ENCODE data around the gene UBE2O.

The UBE2O gene

DNA sequence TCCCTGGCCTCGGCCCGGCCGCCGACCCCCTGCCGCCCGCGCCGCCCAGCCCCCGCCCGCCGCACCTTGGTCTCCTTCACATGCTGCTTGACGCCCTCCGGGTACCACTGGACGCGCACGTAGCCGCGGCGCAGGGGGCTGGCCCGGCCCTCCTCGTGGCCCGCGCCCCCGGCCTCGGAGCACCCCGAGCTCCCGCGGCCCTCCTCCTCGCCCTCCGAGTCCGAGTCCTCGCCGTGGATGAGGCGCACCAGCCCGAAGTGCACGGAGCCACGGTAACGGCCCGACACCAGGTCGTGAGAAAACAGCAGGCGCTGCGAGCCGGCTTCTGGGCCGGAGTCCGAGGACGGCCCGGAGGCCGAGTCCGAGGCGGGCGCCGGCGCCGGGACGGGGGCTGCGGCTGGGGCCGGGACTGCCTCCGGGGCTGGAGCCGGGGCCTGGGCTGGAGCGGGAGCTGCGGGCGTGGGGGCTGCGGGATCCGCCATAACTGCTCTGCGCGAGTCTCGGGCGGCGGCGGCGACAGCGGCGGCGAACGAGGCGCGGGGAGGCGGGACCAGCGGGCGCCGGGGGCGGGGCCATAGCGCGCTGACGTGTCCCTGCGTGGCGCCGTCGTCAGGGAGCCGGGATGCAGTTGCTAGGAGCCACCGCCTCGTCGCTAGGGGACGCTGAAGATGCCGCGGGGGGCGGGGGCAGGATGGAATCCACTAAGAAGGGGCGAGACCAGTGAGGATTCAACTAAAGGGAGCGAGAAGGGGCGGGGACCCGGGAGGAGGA lies at the start of gene UBE2O:
Gene UBE2O (minus strand): TSS at position 493 of the 771 bp plus-strand sequence. CDS start 11 bp downstream, at position 482.
- peak; percentile 84 for DNase-seq

DNA sequence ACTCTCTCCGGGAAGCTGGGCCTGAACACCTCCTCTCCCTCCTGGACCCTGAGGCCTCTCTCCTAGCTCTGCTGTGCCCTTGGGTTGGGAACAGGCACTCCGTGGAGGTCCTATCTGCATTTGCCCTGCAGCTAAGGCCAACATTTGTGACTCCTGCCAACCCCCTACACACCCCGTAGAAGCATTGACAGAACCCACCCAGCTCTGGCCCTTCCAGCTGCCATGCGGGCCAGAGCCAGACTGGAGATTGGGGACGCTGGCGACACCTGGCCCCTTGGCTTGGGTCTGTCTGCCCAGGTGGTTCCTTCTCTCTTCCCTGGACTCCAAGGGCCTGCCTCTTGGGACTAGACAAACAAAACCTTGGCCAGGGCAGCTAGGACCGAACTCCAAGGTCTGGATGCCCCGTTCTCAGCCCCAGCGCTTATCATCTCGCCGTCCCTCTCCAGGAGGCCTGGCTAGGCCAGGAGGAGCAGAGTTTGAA lies 48.9 kb upstream of the UBE2O start:
- DNase-seq: no peak

DNA sequence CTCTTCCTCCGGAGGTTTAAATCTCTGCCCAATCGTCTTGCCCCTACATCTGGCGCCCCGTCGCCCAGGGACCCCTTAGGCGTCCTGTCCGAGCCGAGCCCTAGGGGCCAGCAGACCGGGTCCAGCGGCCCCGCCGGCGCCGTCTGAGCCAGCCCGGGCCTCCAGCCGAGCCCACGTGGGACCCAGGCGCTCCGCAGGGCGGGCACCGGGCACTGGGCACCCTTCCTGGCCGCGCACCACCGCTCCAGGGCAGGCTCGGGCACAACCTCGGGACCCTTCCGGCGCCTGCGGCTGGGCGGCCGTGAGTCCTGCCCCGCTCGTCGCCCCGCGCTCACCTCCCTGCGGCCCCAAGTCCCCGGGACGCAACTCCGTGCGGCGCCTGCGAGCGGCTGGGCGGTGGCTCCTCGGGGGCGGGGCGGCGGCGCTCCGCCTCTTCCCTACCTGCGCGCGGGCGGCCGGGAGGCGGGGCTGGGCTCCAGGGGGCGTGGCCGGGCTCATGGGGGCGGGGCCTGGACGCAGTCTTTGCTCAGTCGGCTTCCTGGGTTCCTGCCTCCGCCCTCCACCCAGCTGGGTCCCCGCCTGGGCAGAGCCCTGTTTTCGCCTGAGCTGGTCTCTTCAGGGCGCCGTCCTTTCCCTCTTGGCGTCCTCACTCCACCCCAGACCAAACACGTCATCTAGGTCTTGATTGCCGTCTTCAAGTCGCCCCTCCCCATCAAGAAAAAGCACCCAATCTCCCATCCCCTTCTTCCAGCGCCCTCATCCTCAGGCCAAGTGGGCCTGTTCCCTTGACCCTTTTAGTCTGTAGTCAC lies 48.3 kb upstream of the UBE2O start, which contains the start of gene RHBDF2:
Gene RHBDF2 (minus strand): TSS at position 406 of the 809 bp plus-strand sequence. CDS start 19,899 bp downstream, outside the sequence.
- DNase-seq: peak; percentile 59

DNA sequence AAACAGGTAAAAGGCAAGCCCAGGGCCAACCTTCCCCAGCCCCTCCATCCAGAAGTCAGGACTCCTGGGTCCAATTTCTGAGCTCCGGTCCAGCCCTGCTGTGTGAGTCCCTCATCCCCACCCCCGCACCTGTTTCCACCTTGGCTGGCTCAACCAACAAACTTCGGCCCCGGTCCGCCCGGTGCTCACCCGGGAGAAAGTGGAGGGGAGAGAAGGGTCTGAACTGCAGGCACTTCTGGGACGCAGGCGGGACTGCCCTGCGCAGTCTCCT lies 47.7 kb upstream of the UBE2O start:
- DNase-seq: no peak

DNA sequence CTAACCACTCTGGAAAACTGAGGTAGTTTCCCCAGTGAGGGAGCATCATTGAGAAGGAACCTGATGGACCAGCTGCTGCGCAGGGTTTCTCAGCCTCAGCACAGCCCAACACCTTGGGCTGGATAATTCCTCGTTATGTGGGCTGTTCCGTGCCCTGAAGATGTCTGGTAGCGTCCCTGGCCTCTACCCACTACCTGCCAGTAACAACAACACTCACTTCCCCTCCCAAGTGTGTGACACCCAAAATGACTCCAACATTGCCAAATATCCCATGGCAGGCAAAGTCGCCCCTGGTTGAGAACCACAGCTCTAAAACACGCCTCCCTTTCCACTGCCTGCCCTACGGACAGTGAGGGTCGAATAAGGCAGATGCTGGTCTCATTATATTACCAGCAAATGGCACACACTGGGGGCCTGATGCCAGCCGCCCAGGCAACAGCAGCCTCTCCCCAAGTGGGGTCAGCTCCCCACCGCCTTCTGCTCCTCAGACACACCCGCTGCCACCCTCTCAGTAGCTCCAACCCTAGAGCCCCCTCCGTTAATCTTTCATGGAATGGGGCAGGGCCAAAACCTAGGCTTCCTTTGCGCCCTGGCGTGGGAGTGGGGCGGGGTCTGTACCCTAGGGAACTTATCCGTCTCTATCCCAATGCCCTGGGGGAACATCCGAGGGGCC lies 47.3 kb upstream of the UBE2O start:
- no peak for DNase-seq

DNA sequence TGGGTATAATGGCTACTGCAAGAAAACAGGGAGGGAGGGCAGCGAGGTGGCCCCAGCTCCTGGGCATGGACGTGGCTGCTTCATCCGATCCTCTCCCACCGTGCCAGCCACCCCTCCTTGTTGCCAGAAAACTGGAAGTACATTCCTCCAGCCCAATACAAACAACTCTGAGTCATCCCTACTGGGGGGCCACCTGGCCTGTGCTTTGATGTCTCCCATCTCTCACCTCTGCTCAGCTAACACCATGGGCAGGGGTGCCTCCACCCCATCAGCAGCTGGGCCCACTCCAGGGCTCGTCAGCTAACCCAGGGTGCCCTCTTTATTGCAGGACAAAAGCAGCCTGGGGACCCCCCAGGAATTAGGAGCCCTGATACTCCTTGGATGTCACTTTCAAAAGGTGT lies 46.3 kb upstream of the UBE2O start:
- no peak for DNase-seq

DNA sequence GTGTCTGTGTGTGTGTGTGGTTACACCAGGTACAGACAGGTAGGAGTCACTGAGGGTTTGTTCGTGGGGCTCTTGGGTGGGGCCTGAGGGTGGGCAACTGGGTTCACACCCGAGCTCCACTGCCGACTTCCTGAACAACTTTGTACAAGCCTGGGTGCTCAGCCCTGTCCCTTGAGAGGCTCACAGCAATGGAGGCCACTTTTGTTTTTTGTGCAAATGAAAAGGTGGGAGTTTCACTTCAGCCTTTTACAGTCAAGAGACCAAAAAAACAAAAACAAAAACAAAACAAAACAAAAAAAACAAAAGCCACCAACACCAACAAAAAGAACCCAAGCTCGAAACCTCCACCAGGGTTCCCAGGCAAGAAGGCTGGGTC lies 45.9 kb upstream of the UBE2O start:
- DNase-seq: no peak

DNA sequence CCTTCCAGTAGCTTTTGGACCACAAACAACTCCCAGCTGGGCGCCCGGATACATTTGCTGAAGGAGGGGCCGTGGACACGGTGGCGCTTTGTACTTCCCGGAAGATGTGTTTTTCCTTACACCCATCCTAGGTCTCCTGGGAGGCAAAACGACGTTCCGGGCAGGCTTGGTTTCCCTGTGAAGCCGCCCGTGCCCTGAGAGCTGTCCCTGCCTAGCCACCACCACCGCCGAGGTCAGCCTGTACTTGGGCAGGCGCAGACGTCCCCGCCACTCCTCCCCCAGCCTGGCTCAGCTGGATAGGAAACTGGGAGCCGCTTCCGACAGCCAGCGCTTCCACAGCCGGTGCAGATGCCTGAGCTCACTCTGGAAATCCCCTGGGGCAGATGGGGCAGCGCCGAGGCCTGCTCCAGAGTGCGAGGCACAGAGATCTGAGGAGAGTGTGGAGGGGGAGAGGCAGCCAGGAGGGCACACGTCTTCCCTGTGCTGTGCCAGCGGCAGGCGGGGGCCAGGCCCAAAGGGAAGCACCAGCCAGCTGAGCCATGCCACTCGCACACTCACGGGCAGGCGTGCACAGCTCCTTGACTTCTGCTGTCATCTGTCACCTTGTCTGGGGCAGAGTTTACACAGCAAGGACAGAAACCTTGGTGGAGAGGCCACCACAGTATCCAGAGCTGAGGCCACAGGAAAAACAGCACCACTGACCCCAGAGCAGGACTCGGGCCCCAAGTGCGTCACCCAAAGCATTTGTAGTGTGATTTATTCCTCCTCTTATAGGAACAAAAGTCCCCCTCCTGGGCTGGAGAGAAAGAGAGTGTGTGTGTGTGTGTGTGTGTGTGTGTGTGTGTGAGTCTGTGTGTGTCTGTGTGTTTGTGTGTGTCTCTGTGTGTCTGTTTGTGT lies 45.3 kb upstream of the UBE2O start:
- peak; percentile 73 for DNase-seq

DNA sequence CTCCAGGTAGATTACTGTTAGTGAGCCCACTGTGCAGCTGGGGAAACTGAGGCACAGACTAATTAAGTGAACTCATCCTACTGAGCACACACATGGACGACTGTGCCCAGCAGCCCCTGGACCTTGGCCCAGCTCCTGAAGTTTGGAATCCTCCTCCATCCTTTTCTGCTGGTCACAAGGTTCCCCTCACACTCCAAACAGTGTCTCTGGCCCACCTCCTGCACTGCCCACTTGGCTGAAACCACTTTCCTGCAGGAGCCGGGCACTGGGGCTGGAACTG lies 44.7 kb upstream of the UBE2O start:
- no peak for DNase-seq

DNA sequence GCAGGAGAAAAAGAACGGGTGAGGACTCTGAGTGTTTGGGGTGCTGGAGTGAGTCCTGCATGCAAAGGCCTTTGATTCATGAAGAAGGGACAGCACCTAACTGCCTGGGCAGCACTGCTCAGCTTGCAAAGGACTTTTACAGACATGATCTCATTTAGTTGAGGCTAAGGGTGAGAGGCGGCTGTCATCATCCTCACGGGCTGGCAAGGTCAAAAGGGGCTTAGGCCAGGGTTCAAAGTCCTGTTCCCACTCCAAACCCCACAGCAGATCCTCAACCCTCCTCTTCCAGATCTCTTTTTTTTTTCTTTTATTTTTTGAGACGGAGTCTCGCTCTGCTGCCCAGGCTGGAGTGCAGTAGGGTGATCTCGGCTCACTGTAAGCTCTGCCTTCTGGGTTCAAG lies 43.5 kb upstream of the UBE2O start:
- DNase-seq: no peak

DNA sequence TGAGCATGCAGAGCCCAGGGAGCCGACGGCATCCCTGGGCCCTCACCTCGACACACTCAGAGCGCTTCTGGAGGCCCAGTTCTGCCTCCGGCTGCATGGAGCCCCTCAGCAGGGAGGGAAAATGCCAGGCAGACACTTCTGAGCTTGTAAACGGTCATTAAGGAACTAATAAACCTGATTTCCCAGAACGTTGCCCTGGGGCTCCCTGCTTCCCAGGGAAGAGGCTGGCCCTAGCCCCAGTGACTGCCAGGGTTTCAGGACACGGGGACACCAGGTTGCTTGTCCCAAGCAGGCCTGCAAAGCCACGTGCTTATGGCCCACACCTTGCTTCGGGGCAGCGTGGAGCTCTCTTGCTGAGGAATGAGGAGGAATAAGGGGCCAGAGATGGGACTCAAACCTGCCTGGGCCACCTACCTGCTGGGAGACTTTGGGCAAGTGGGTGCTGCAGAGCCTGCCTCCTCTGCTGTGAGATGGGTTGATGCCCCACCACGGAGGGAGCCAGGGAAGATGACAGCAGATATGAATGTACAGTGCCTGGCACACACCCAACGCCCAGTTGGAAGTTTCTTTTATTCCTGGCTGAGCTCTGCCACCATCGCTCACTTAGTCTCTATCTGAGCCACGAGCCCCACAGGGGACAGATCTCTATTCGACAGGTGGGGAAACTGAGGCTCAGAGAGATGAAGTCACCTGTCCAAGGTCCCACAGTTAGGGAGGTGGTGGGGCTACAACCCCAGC lies 42.9 kb upstream of the UBE2O start:
- DNase-seq: no peak

DNA sequence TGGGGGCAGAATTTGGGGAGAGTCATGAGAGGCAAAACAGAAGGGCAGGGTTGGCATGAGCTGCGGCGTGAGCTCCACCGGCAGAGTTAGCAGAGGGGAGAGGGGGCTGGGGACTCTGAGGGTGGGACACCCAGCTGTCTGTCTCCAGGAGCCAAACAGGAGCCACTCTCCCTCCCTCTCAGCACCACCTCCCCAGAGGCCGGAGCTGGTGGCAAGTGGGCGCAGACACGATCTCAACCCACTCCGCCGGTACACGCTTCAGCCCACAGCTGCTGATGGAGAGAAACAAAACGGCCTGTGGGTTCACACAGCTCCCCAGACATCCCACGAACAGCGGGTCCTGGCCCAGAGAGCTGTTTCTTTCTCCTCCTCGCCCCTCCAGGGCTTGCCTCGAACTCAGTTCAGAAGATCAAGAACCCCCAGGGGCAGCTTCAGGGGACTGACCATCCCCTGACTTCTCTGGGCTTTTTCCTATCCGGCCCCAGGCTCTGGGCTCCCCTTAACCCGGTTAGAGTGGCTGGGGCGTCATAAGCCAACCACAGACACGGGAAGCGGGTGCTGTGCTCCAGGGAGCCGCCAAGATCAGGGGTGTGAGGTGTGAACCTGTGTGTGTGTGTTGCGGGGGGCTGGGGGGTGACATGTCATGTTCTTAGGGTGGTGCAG lies 40.7 kb upstream of the UBE2O start:
- no peak for DNase-seq

DNA sequence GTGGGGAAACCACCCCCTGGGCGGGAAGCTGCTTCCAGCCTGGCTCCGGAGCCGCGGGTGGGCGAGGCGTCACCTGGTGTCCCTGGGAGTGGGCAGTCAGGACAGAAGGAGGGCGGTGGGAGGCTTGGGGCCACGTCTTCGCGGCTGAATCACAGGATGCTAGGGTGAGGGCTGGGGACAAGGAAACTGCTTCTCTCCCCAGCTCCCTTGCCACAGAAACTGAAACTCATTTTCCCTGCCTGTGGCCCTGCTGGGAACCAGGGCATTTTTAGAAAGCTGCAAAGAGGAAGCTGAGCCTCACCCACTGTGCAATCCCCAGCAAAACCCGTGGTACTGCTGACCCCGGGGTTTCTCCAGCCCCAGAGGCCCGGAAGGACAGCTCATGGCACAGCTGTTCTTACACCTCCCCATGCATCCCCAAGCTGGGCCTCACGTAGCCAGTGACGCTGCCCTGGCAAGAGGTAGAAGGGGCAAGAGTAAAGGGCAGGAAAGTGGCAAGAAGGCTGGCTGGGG lies 40.1 kb upstream of the UBE2O start:
- DNase-seq: peak; percentile 46

DNA sequence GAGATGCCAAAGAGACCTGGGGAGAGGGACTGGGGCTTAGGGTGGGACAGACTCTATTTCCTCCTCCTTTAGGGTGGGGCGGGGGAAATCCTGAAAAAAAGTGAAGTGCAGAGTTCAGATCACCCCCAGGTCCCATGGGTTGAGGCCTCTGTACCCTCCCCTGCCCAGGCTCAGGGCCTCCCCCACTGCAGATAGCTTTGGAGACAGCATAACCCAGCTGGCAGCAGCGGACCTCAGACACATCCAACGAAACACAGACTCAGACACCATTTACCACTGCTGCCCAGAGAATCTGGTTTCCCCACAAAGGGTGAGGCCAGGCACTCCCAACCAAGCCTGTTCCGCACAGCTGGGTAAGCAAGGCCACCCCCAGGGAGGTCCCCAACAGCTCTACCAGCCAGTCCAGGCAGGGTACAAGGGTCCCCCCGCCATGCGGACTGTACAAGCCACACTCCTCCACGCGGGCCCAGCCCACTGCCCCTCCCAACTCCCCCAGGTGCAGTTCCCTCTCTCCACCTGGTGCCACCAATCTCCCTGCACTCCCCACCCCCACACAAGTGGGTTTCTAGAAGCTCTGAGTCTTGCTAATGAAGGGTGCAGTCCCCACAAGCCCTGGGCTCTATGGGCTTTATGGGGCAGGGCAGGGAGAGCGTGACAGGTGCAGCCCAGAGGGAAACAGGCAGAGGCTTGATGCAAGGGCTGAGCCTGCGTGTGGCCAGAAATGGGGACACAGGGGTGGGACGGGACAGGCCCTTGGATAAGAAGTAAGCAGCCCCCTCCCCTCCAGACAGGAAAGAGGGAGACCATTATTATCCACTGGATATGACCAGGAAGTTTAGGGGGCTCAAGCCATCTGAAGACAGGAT lies 39.4 kb upstream of the UBE2O start:
- DNase-seq: no peak

DNA sequence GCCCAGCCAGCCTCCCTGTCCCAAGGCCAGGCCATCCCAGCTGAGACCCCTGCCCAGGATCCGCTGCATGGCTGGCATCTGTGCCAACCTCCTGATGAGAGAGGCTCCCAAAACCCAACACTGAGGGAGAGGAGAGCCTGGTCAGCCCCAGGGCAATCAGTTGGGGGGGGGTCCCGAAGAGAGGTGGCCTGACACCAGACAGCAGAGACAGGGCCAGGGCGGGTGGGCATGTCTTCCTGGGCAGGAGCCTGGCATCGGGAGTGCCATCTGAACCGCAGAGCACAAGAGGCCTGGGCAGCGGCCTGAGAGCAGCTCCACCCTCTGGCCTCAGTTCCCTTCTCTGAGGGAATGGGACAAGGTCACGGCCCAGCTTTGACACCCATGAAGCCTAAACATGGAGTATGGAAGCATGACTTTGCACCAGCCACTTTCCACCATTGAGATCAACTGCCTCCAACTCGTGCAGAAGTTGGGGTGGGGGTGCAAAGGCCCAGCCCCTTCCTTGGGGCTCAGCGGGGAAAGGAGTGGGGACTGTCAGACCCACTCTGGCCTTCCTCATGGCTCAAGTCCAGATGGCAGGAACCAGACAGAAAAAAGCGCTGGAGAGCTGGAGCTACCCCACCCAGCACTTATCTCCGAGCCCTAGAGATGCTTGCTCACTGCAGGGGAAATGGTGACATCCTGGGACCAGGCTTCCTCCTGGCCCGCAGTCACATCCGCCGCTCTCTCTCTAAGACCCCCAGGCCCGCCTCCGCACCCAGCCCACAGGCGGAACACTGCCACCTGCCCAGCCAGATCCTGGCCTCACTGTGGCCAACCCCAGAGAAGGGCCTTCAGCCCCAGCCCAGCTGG lies 38.5 kb upstream of the UBE2O start:
- no peak for DNase-seq

DNA sequence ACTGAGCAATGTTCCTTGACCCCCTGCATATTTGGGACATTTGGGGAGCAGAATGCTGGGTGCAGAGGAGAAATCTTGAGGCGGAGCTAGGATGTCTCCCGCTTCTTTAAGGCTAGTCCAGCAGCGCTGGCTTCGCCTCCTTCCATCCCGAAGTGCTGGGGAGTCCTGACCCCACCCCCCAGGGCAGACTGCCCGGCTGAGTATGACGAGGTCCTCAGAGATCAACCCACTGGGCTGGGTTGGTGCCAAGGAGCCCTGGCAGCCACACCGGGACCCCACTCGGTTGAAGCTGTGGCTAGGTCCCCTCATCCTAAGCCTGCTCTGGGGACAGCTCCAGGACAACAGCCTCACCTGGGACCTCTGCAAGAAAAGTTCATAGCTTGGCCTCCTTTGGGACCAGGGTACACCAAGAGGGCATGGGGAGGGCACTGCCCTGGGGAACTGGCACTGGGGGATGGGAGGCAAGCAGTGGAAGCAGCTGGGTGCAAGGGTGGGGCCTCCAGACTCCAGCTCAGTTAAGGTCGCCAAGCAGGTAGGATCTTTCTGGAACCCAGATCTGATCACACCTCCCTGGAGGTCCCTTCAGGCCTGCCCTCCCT lies 37.3 kb upstream of the UBE2O start:
- DNase-seq: no peak

DNA sequence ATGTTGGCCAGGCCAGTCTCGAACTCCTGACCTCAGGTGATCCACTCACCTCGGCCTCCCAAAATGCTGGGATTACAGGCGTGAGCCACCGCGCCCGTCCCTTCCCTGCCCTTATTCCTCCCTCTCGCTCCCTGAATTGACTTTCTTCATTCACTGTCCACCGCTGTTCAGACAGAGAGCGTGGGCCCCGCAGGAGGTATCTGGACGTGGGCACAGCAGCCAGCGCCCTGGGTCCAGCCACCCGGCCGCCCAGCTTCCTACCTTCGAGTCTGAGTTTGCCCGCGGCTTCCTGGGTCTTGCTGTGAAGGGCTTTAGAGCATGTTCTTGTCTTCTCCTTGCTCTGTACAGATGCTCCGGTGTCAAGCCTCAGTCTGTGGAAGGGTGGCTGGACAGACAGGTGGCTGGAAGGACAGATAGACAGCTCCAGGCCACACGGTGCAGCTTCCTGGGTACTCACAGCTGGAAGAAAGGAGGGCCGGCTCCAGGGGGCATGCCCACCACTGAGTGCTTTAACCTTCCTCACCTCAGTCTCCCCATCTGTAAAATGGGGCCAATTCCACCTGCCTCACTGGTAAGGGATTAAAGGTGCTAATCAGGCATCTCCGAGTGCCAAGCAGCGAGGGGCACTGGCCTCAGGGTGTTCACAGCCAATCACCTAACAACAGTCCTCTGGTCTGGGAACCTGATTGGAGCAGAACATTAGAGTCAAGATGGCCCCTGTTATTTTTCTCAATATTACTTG lies 34.7 kb upstream of the UBE2O start:
- no peak for DNase-seq

DNA sequence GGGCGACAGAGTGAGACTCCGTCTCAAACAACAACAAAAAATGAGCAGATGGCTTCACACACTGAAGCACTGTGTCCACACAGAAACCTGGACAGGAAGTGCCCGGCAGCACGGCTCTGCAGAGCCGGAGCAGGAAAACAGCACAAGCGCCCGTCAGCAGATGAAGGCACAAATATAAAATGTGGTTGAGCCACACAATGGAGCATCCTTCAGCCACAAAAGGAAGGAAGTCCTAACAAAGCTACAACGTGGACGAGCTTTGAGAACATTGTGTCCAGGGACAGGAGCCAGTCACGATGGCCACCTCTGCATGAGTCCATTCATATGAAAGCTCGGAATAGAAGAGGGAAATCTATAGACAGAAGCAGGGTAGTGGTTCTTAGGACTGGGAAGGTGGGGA lies 32.6 kb upstream of the UBE2O start:
- no peak for DNase-seq
